GM23338 (cell line): ENCODE data around the gene ACP6. TPM values are rescaled to one million over a fixed set of nuclear protein-coding genes. Genes with fewer than 3 reads are reported as not detected.

Experiments
- ATAC-seq: fragments of 200-7000 bp; cut with Tn5 transposase; 3 replicates; pipeline ENCODE4 v1.9.1; 2020
- DNase-seq: peaks from one replicate; pipeline ENCODE4 v3.0.0-alpha.2; 2015; ENCODE audit warnings: low spot score
- H2AFZ ChIP-seq: fragments of 200-600 bp; sonication (generic); 2 replicates; pipeline ENCODE4 v1.8.0; 2016; ENCODE audit warnings: antibody characterized with exemption, mild to moderate bottlenecking, moderate library complexity
- H3F3A ChIP-seq: fragments of 200-600 bp; sonication (generic); replicated peaks from 2 replicates; pipeline ENCODE4 v1.8.0; 2017; ENCODE audit warnings: antibody characterized with exemption, mixed run types, low read depth
- H3K27ac ChIP-seq: fragments of 200-600 bp; sonication (generic); 2 replicates; pipeline ENCODE4 v1.6.1; 2016; ENCODE audit warnings: low read depth
- H3K27me3 ChIP-seq: fragments of 200-600 bp; sonication (generic); 2 replicates; pipeline ENCODE4 v1.8.0; 2016; ENCODE audit warnings: mild to moderate bottlenecking, mixed run types, moderate library complexity; ENCODE audit not compliant: insufficient read depth
- H3K36me3 ChIP-seq: fragments of 200-600 bp; sonication (generic); 2 replicates; pipeline ENCODE4 v1.8.0; 2016; ENCODE audit warnings: mild to moderate bottlenecking; ENCODE audit not compliant: insufficient read depth
- H3K4me1 ChIP-seq: fragments of 200-600 bp; sonication (generic); 2 replicates; pipeline ENCODE4 v1.8.0; 2016; ENCODE audit warnings: mild to moderate bottlenecking, moderate library complexity; ENCODE audit not compliant: insufficient read depth
- H3K4me2 ChIP-seq: fragments of 200-600 bp; sonication (generic); 2 replicates; pipeline ENCODE4 v1.7.1; 2017; ENCODE audit warnings: mixed run types
- H3K4me3 ChIP-seq: fragments of 200-600 bp; sonication (generic); 2 replicates; pipeline ENCODE4 v1.6.1; 2016; ENCODE audit warnings: mixed run types
- H3K79me2 ChIP-seq: fragments of 200-600 bp; sonication (generic); replicated peaks from 2 replicates; pipeline ENCODE4 v1.8.0; 2017; ENCODE audit warnings: mild to moderate bottlenecking; ENCODE audit not compliant: insufficient read depth
- H3K9me2 ChIP-seq: fragments of 200-600 bp; sonication (generic); 2 replicates; pipeline ENCODE4 v1.8.0; 2017; ENCODE audit not compliant: insufficient read depth
- H4K20me1 ChIP-seq: fragments of 200-600 bp; sonication (generic); replicated peaks from 2 replicates; pipeline ENCODE4 v1.8.0; 2017; ENCODE audit warnings: mild to moderate bottlenecking; ENCODE audit not compliant: insufficient read depth
- H3K27ac Mint-ChIP-seq: 2 replicates; pipeline ENCODE4 v1.8.0; 2020; ENCODE audit warnings: inconsistent platforms, mild to moderate bottlenecking, moderate library complexity, mixed read lengths
- H3K27me3 Mint-ChIP-seq: 3 replicates; pipeline ENCODE4 v1.8.0; 2022; ENCODE audit warnings: low read depth, mild to moderate bottlenecking, moderate library complexity, mixed read lengths, inconsistent platforms; ENCODE audit not compliant: insufficient read depth, poor library complexity
- H3K36me3 Mint-ChIP-seq: 3 replicates; pipeline ENCODE4 v1.8.0; 2021; ENCODE audit warnings: low read depth, mild to moderate bottlenecking, inconsistent platforms, moderate library complexity, mixed read lengths
- H3K4me1 Mint-ChIP-seq: 3 replicates; pipeline ENCODE4 v1.8.0; 2020; ENCODE audit warnings: mild to moderate bottlenecking, inconsistent platforms, mixed read lengths
- H3K4me3 Mint-ChIP-seq: 3 replicates; pipeline ENCODE4 v1.8.0; 2021; ENCODE audit warnings: moderate library complexity, mild to moderate bottlenecking, inconsistent platforms, mixed read lengths
- H3K9me3 Mint-ChIP-seq: 3 replicates; pipeline ENCODE4 v1.8.0; 2020; ENCODE audit warnings: moderate library complexity, mild to moderate bottlenecking, inconsistent platforms, mixed read lengths
- CREB1 ChIP-seq: fragments of 250-450 bp; sonication (Bioruptor Pico); IDR thresholded peaks from 2 replicates; pipeline ENCODE4 v1.5.0; 2020; ENCODE audit warnings: low read depth, mild to moderate bottlenecking, moderate library complexity
- EZH2 ChIP-seq: fragments of 200-600 bp; sonication (generic); IDR thresholded peaks from one replicate; pipeline ENCODE4 v1.8.0; 2017; ENCODE audit warnings: antibody characterized with exemption, mild to moderate bottlenecking, low read depth; ENCODE audit not compliant: unreplicated experiment
- EZH2phosphoT487 ChIP-seq: fragments of 200-600 bp; sonication (generic); IDR thresholded peaks from one replicate; pipeline ENCODE4 v1.8.1; 2018; ENCODE audit warnings: antibody characterized with exemption; ENCODE audit not compliant: unreplicated experiment
- JUNB ChIP-seq: IDR thresholded peaks from one replicate; pipeline ENCODE4 v1.6.1; 2016; ENCODE audit warnings: antibody characterized with exemption; ENCODE audit not compliant: unreplicated experiment
- NANOG ChIP-seq: IDR thresholded peaks from 2 replicates; pipeline ENCODE4 v1.6.1; 2016; ENCODE audit warnings: antibody characterized with exemption, borderline replicate concordance
- POLR2AphosphoS5 ChIP-seq: IDR thresholded peaks from 2 replicates; pipeline ENCODE4 v1.6.1; 2016; ENCODE audit warnings: antibody characterized with exemption, low read depth
- STAT1 ChIP-seq: IDR thresholded peaks from one replicate; pipeline ENCODE4 v1.6.1; 2016; ENCODE audit warnings: antibody characterized with exemption; ENCODE audit not compliant: unreplicated experiment
- ZNF114 ChIP-seq: fragments of 250-450 bp; sonication (Bioruptor Pico); IDR thresholded peaks from 2 replicates; pipeline ENCODE4 v1.5.0; 2020; ENCODE audit warnings: mild to moderate bottlenecking, moderate library complexity
- ZNF331 ChIP-seq: fragments of 250-450 bp; sonication (Bioruptor Pico); IDR thresholded peaks from 2 replicates; pipeline ENCODE4 v1.5.0; 2020; ENCODE audit warnings: low read depth, mild to moderate bottlenecking, moderate library complexity
- polyA plus RNA-seq: library from polyadenylated mRNA; unstranded; fragments of >200 nt; fragmentation: Nextera tagmentation; extraction: Ambion mirVana; gene quantifications from 2 replicates; pipeline ENCODE4 v1.2.1, GENCODE V29; 2016
- total RNA-seq: library from RNA; depleted of rRNA; stranded (reverse); fragments of >200 nt; shearing (Covaris generic); gene quantifications from 2 replicates; pipeline ENCODE4 v1.2.3, GENCODE V29; 2014
- TF ChIP-seq, protein P1 (sequence below), 2 experiments: fragments of 200-600 bp in 1 of 2; sonication (generic) in 1 of 2; conservative IDR thresholded peaks; 2 replicates each; pipeline versions ENCODE4 v1.5.1 to v1.6.1; 2016 to 2017; ENCODE audit warnings: antibody characterized with exemption in 2 of 2, low read depth in 2 of 2, mild to moderate bottlenecking in 2 of 2, moderate library complexity in 1 of 2
- TF ChIP-seq, protein P2 (sequence below): IDR thresholded peaks from one replicate; pipeline ENCODE4 v1.6.1; 2018; ENCODE audit warnings: antibody characterized with exemption; ENCODE audit not compliant: unreplicated experiment
- TF ChIP-seq, protein P3 (sequence below): IDR thresholded peaks from 2 replicates; pipeline ENCODE4 v1.6.1; 2016; ENCODE audit warnings: antibody characterized with exemption
- TF ChIP-seq, protein P4 (sequence below): fragments of 250-450 bp; sonication (Bioruptor Pico); IDR thresholded peaks from 2 replicates; pipeline ENCODE4 v1.5.0; 2020; ENCODE audit warnings: mild to moderate bottlenecking, moderate library complexity

The ACP6 gene
- total and polyA plus RNA-seq, 2 experiments from 2014 or later: 20.6 to 26.5 TPM

DNA sequence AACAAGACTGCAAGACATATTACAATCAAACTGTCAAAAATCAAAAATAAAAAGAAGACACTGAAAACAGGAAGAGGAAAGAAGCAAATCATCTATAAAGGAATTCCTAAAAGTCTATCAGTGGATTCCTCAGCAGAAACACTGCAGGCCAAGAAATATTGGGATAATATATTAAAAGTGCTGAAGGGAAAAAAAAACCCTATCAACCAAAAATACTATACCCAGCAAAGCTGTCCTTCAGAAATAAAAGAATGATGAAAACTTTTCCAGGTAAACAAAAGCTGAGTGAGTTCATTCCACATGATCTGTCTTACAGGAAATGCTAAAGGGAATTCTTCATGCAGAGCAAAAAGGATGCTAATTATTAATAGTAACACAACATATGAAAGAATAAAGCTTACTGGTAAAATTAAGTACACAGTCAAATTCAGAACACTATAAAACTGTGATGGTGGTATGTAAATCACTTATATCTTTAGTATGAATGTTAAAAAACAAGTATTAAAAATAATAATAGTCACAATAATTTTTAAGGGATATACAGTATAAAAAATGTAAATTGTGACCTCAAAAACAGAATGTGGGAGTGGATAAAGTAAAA lies 12.9 kb upstream of the ACP6 start:
- Histone ChIP-seq H3K79me2 (no peaks in the 10 kb centered on the region), H3K27me3 (no peaks in the 10 kb centered on the region), H3K27ac (no peak overlapping the region), H3K9me2 (no peaks in the 10 kb centered on the region; the same call in 1 of the 2 replicates), H3K4me1 (no peaks in the 10 kb centered on the region), H3K4me2 (no peak overlapping the region), H3F3A (no peaks in the 10 kb centered on the region), H3K36me3 (no peaks in the 10 kb centered on the region), H2AFZ (no peak overlapping the region), H3K4me3 (no peak overlapping the region), H4K20me1 (no peaks in the 10 kb centered on the region)
- no peaks in the 10 kb centered on the region for H3K4me1 Mint-ChIP-seq
- ATAC-seq: no peak
- no peak for DNase-seq
- no peak overlapping the region for H3K4me3 Mint-ChIP-seq
- TF ChIP-seq, protein P1, sequence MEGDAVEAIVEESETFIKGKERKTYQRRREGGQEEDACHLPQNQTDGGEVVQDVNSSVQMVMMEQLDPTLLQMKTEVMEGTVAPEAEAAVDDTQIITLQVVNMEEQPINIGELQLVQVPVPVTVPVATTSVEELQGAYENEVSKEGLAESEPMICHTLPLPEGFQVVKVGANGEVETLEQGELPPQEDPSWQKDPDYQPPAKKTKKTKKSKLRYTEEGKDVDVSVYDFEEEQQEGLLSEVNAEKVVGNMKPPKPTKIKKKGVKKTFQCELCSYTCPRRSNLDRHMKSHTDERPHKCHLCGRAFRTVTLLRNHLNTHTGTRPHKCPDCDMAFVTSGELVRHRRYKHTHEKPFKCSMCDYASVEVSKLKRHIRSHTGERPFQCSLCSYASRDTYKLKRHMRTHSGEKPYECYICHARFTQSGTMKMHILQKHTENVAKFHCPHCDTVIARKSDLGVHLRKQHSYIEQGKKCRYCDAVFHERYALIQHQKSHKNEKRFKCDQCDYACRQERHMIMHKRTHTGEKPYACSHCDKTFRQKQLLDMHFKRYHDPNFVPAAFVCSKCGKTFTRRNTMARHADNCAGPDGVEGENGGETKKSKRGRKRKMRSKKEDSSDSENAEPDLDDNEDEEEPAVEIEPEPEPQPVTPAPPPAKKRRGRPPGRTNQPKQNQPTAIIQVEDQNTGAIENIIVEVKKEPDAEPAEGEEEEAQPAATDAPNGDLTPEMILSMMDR (conservative IDR thresholded peaks at IDR 0.05; ENCODE audit: low read depth in 2 of 2): no peak
- TF ChIP-seq EZH2phosphoT487: no peak
- TF ChIP-seq, protein P2, sequence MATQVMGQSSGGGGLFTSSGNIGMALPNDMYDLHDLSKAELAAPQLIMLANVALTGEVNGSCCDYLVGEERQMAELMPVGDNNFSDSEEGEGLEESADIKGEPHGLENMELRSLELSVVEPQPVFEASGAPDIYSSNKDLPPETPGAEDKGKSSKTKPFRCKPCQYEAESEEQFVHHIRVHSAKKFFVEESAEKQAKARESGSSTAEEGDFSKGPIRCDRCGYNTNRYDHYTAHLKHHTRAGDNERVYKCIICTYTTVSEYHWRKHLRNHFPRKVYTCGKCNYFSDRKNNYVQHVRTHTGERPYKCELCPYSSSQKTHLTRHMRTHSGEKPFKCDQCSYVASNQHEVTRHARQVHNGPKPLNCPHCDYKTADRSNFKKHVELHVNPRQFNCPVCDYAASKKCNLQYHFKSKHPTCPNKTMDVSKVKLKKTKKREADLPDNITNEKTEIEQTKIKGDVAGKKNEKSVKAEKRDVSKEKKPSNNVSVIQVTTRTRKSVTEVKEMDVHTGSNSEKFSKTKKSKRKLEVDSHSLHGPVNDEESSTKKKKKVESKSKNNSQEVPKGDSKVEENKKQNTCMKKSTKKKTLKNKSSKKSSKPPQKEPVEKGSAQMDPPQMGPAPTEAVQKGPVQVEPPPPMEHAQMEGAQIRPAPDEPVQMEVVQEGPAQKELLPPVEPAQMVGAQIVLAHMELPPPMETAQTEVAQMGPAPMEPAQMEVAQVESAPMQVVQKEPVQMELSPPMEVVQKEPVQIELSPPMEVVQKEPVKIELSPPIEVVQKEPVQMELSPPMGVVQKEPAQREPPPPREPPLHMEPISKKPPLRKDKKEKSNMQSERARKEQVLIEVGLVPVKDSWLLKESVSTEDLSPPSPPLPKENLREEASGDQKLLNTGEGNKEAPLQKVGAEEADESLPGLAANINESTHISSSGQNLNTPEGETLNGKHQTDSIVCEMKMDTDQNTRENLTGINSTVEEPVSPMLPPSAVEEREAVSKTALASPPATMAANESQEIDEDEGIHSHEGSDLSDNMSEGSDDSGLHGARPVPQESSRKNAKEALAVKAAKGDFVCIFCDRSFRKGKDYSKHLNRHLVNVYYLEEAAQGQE: no peak
- TF ChIP-seq POLR2AphosphoS5: no peak
- no peak for TF ChIP-seq ZNF331 (CRISPR knock-in tag)
- TF ChIP-seq, protein P3, sequence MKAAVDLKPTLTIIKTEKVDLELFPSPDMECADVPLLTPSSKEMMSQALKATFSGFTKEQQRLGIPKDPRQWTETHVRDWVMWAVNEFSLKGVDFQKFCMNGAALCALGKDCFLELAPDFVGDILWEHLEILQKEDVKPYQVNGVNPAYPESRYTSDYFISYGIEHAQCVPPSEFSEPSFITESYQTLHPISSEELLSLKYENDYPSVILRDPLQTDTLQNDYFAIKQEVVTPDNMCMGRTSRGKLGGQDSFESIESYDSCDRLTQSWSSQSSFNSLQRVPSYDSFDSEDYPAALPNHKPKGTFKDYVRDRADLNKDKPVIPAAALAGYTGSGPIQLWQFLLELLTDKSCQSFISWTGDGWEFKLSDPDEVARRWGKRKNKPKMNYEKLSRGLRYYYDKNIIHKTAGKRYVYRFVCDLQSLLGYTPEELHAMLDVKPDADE: no peak
- no peak for TF ChIP-seq NANOG
- no peak for TF ChIP-seq EZH2
- no peak for TF ChIP-seq JUNB
- TF ChIP-seq, protein P4, sequence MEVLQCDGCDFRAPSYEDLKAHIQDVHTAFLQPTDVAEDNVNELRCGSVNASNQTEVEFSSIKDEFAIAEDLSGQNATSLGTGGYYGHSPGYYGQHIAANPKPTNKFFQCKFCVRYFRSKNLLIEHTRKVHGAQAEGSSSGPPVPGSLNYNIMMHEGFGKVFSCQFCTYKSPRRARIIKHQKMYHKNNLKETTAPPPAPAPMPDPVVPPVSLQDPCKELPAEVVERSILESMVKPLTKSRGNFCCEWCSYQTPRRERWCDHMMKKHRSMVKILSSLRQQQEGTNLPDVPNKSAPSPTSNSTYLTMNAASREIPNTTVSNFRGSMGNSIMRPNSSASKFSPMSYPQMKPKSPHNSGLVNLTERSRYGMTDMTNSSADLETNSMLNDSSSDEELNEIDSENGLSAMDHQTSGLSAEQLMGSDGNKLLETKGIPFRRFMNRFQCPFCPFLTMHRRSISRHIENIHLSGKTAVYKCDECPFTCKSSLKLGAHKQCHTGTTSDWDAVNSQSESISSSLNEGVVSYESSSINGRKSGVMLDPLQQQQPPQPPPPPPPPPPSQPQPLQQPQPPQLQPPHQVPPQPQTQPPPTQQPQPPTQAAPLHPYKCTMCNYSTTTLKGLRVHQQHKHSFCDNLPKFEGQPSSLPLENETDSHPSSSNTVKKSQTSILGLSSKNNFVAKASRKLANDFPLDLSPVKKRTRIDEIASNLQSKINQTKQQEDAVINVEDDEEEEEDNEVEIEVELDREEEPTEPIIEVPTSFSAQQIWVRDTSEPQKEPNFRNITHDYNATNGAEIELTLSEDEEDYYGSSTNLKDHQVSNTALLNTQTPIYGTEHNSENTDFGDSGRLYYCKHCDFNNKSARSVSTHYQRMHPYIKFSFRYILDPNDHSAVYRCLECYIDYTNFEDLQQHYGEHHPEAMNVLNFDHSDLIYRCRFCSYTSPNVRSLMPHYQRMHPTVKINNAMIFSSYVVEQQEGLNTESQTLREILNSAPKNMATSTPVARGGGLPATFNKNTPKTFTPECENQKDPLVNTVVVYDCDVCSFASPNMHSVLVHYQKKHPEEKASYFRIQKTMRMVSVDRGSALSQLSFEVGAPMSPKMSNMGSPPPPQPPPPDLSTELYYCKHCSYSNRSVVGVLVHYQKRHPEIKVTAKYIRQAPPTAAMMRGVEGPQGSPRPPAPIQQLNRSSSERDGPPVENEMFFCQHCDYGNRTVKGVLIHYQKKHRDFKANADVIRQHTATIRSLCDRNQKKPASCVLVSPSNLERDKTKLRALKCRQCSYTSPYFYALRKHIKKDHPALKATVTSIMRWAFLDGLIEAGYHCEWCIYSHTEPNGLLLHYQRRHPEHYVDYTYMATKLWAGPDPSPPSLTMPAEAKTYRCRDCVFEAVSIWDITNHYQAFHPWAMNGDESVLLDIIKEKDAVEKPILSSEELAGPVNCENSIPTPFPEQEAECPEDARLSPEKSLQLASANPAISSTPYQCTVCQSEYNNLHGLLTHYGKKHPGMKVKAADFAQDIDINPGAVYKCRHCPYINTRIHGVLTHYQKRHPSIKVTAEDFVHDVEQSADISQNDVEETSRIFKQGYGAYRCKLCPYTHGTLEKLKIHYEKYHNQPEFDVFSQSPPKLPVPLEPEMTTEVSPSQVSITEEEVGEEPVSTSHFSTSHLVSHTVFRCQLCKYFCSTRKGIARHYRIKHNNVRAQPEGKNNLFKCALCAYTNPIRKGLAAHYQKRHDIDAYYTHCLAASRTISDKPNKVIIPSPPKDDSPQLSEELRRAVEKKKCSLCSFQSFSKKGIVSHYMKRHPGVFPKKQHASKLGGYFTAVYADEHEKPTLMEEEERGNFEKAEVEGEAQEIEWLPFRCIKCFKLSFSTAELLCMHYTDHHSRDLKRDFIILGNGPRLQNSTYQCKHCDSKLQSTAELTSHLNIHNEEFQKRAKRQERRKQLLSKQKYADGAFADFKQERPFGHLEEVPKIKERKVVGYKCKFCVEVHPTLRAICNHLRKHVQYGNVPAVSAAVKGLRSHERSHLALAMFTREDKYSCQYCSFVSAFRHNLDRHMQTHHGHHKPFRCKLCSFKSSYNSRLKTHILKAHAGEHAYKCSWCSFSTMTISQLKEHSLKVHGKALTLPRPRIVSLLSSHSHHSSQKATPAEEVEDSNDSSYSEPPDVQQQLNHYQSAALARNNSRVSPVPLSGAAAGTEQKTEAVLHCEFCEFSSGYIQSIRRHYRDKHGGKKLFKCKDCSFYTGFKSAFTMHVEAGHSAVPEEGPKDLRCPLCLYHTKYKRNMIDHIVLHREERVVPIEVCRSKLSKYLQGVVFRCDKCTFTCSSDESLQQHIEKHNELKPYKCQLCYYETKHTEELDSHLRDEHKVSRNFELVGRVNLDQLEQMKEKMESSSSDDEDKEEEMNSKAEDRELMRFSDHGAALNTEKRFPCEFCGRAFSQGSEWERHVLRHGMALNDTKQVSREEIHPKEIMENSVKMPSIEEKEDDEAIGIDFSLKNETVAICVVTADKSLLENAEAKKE (CRISPR knock-in tag): no peak
- no peak for TF ChIP-seq ZNF114 (CRISPR knock-in tag)
- TF ChIP-seq CREB1: no peak
- TF ChIP-seq STAT1: no peak
- H3K9me3 Mint-ChIP-seq: peaks cover 39% of the 10 kb centered on the region
- H3K36me3 Mint-ChIP-seq: peaks cover 18% of the 10 kb centered on the region
- no peak overlapping the region for H3K27ac Mint-ChIP-seq
- H3K27me3 Mint-ChIP-seq: no peaks in the 10 kb centered on the region
